ENCODE data around the gene CPNE8.

CPNE8 gene

DNA sequence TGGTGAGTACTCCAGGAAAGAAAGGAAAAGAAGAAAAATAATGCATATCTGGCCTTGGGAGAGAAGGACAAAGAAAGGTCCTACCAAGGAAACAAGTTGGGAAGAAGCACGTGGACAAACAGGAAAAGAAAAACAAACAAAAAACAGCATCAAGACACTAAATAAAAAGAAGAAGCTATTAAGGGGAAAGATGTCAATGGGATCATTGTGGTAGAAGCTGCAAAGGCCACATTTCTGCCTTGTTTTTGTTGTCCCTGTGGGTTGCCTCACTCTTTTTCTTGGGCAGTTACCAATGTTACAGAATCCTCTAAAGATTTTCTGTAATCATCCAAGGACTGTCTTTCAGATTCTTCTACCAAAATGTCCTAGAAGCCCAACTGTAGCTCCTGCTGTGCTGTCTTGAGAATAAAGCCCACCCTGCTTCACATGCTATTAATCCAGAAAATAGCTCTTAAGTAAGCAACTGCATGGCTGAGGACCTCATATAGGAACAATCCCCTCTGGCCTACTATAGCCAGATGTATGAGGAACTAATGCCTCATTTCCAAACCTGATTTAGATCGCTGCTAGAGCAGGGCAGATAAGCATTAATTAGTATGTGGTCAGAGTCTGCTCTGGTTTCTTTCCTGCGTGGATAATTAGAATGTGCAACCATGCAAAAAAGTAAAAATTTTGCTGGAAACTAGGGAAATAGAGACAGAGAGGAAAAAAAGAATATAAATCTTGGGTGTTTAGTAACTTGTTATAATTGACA lies 10.2 kb upstream of the CPNE8 start:
- TF ChIP-seq POLR2A (IDR thresholded peaks at IDR 0.05; ENCODE audit: extremely low read depth, insufficient read length), result no peak
- TF ChIP-seq MAX (IDR thresholded peaks at IDR 0.05; ENCODE audit: low read depth, low read length), result no peak
- TF ChIP-seq MYC (IDR thresholded peaks at IDR 0.05; ENCODE audit: low read depth, low read length), result no peak
- TF ChIP-seq, protein P1, sequence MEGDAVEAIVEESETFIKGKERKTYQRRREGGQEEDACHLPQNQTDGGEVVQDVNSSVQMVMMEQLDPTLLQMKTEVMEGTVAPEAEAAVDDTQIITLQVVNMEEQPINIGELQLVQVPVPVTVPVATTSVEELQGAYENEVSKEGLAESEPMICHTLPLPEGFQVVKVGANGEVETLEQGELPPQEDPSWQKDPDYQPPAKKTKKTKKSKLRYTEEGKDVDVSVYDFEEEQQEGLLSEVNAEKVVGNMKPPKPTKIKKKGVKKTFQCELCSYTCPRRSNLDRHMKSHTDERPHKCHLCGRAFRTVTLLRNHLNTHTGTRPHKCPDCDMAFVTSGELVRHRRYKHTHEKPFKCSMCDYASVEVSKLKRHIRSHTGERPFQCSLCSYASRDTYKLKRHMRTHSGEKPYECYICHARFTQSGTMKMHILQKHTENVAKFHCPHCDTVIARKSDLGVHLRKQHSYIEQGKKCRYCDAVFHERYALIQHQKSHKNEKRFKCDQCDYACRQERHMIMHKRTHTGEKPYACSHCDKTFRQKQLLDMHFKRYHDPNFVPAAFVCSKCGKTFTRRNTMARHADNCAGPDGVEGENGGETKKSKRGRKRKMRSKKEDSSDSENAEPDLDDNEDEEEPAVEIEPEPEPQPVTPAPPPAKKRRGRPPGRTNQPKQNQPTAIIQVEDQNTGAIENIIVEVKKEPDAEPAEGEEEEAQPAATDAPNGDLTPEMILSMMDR (IDR thresholded peaks at IDR 0.05; ENCODE audit: low read depth, low read length), result no peak
- no peak for DNase-seq (ENCODE audit: low read depth)
- H3K4me3 ChIP-seq (ENCODE audit: low read depth, low read length), result no peak overlapping the region

GRCh38 chr12:38912116-38912515 lies 6.7 kb upstream of the CPNE8 start:
- TF ChIP-seq MAX (IDR thresholded peaks at IDR 0.05; ENCODE audit: low read depth, low read length) (no peak), MYC (IDR thresholded peaks at IDR 0.05; ENCODE audit: low read depth, low read length) (no peak), POLR2A (IDR thresholded peaks at IDR 0.05; ENCODE audit: extremely low read depth, insufficient read length) (no peak)
- TF ChIP-seq, protein P1 (IDR thresholded peaks at IDR 0.05; ENCODE audit: low read depth, low read length), result no peak
- no peak overlapping the region for H3K4me3 ChIP-seq (ENCODE audit: low read depth, low read length)

DNA sequence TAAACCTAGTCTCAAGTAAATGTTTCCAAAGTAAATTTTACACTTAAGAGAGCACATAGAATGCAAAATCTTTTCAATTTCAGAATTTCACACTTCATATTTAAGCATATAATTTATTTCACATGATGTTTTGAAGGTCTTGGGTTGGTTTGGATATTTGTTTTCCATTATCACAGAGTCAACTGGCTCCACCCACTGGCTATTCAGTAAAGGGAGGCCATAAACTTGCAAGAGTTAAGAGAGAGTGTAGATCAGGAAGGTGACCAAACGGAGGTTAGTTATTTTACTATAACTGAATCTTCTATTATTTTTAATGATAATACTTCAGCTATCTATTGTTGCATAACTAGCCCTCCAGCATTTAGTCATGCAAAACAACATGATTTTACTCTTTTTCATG lies 6.2 kb upstream of the CPNE8 start:
- TF ChIP-seq MAX (IDR thresholded peaks at IDR 0.05; ENCODE audit: low read depth, low read length) (no peak), POLR2A (IDR thresholded peaks at IDR 0.05; ENCODE audit: extremely low read depth, insufficient read length) (no peak)

More at GRCh38 chr12:38912116-38912515, 6.7 kb upstream of the CPNE8 start:
- no peak for DNase-seq (ENCODE audit: low read depth)

GRCh38 chr12:38907201-38907923 lies 2.0 kb upstream of the CPNE8 start:
- TF ChIP-seq MAX (IDR thresholded peaks at IDR 0.05; ENCODE audit: low read depth, low read length), result no peak
- TF ChIP-seq, protein P1 (IDR thresholded peaks at IDR 0.05; ENCODE audit: low read depth, low read length), result no peak
- no peak for TF ChIP-seq POLR2A (IDR thresholded peaks at IDR 0.05; ENCODE audit: extremely low read depth, insufficient read length)
- no peak for TF ChIP-seq MYC (IDR thresholded peaks at IDR 0.05; ENCODE audit: low read depth, low read length)

More for the DNA sequence above, 6.2 kb upstream of the CPNE8 start:
- H3K4me3 ChIP-seq (ENCODE audit: low read depth, low read length), result no peak overlapping the region
- DNase-seq (ENCODE audit: low read depth), result no peak

GRCh38 chr12:38906482-38907200 lies 1.2 kb upstream of the CPNE8 start:
- H3K4me3 ChIP-seq (ENCODE audit: low read depth, low read length), result peak overlapping the region; percentile 37
- TF ChIP-seq, protein P1 (IDR thresholded peaks at IDR 0.05; ENCODE audit: low read depth, low read length), result peak; percentile 79
- TF ChIP-seq POLR2A (IDR thresholded peaks at IDR 0.05; ENCODE audit: extremely low read depth, insufficient read length) (no peak), MAX (IDR thresholded peaks at IDR 0.05; ENCODE audit: low read depth, low read length) (peak; percentile 20; the same call in 1 of the 2 replicates), MYC (IDR thresholded peaks at IDR 0.05; ENCODE audit: low read depth, low read length) (no peak)
- peak; percentile 80 for DNase-seq (ENCODE audit: low read depth)

More at GRCh38 chr12:38907201-38907923, 2.0 kb upstream of the CPNE8 start:
- H3K4me3 ChIP-seq (ENCODE audit: low read depth, low read length), result peak overlapping the region; percentile 37
- DNase-seq (ENCODE audit: low read depth), result no peak
